Neutrophil (primary cell): Measurements from ENCODE around the gene SLC52A3.

Experiments
- H3K27ac ChIP-seq: fragments of 200-600 bp; sonication (generic); 2 replicates; pipeline ENCODE4 v1.5.1; 2016; ENCODE audit warnings: mild to moderate bottlenecking, moderate library complexity
- H3K27me3 ChIP-seq: fragments of 200-600 bp; sonication (generic); 2 replicates; pipeline ENCODE4 v1.6.0; 2016; ENCODE audit warnings: mild to moderate bottlenecking
- H3K36me3 ChIP-seq: fragments of 200-600 bp; sonication (generic); 2 replicates; pipeline ENCODE4 v1.5.1; 2017
- H3K4me1 ChIP-seq, 2 experiments: fragments of 200-600 bp in 1 of 2; sonication (generic) in 1 of 2; 1 replicate in 1 of 2; 2 replicates in 1 of 2; pipeline versions ENCODE4 v1.5.1 to v1.6.1; 2013 to 2016; ENCODE audit warnings: low read depth in 1 of 2, low read length in 1 of 2, mild to moderate bottlenecking in 1 of 2, moderate library complexity in 1 of 2; ENCODE audit not compliant: control insufficient read depth in 1 of 2, insufficient read depth in 1 of 2
- H3K4me3 ChIP-seq, 2 experiments: fragments of 200-600 bp in 1 of 2; sonication (generic) in 1 of 2; 1 replicate in 1 of 2; 2 replicates in 1 of 2; pipeline ENCODE4 v1.5.1; 2013 to 2016; ENCODE audit warnings: low read depth in 1 of 2, low read length in 1 of 2, mild to moderate bottlenecking in 1 of 2, moderate library complexity in 1 of 2
- H3K9me3 ChIP-seq: fragments of 200-600 bp; sonication (generic); 2 replicates; pipeline ENCODE4 v1.5.1; 2016
- TF ChIP-seq, protein P1 (sequence below): fragments of 200-600 bp; sonication (generic); IDR thresholded peaks from 2 replicates; pipeline ENCODE4 v1.5.1; 2016; ENCODE audit warnings: antibody characterized with exemption

SLC52A3 gene

GRCh38 chr20:719816-720215 lies 48.5 kb downstream of the SLC52A3 start:
- no peak overlapping the region for H3K27ac ChIP-seq
- H3K9me3 ChIP-seq: no peaks in the 10 kb centered on the region
- TF ChIP-seq, protein P1, sequence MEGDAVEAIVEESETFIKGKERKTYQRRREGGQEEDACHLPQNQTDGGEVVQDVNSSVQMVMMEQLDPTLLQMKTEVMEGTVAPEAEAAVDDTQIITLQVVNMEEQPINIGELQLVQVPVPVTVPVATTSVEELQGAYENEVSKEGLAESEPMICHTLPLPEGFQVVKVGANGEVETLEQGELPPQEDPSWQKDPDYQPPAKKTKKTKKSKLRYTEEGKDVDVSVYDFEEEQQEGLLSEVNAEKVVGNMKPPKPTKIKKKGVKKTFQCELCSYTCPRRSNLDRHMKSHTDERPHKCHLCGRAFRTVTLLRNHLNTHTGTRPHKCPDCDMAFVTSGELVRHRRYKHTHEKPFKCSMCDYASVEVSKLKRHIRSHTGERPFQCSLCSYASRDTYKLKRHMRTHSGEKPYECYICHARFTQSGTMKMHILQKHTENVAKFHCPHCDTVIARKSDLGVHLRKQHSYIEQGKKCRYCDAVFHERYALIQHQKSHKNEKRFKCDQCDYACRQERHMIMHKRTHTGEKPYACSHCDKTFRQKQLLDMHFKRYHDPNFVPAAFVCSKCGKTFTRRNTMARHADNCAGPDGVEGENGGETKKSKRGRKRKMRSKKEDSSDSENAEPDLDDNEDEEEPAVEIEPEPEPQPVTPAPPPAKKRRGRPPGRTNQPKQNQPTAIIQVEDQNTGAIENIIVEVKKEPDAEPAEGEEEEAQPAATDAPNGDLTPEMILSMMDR: no peak
- peaks cover 26% of the 10 kb centered on the region for H3K27me3 ChIP-seq
- no peak overlapping the region for H3K4me3 ChIP-seq
- no peaks in the 10 kb centered on the region for H3K36me3 ChIP-seq
- H3K4me1 ChIP-seq: no peaks in the 10 kb centered on the region

DNA sequence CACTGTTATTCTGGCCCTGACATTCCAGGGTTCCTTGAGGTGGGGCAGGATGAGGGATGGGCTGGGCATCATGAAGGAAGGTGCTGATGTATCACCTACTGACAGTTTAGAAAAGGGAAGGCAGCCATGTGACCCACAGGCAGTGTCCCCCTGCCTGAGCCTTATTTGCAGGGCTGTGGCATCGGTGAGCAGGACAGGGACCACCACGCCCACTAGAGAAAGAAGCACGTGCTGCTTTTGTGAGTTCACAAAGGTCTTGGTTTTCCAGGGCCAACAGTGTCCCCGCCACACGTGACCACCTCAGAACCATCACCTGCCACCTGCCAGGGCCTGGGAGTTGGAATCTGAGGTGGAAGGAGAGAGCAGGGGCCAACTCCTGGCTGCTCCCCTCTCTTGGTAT lies 49.2 kb downstream of the SLC52A3 start:
- TF ChIP-seq, protein P1: no peak
- peaks cover 21% of the 10 kb centered on the region for H3K27me3 ChIP-seq
- H3K4me3 ChIP-seq: no peak overlapping the region
- no peaks in the 10 kb centered on the region for H3K4me1 ChIP-seq
- H3K27ac ChIP-seq: no peak overlapping the region
- no peaks in the 10 kb centered on the region for H3K9me3 ChIP-seq
- no peaks in the 10 kb centered on the region for H3K36me3 ChIP-seq

GRCh38 chr20:717832-718231 lies 50.5 kb downstream of the SLC52A3 start:
- H3K36me3 ChIP-seq: no peaks in the 10 kb centered on the region
- H3K4me3 ChIP-seq: no peak overlapping the region
- TF ChIP-seq, protein P1: no peak
- no peaks in the 10 kb centered on the region for H3K9me3 ChIP-seq
- H3K4me1 ChIP-seq: no peaks in the 10 kb centered on the region
- H3K27ac ChIP-seq: no peak overlapping the region
- peaks cover 15% of the 10 kb centered on the region for H3K27me3 ChIP-seq

DNA sequence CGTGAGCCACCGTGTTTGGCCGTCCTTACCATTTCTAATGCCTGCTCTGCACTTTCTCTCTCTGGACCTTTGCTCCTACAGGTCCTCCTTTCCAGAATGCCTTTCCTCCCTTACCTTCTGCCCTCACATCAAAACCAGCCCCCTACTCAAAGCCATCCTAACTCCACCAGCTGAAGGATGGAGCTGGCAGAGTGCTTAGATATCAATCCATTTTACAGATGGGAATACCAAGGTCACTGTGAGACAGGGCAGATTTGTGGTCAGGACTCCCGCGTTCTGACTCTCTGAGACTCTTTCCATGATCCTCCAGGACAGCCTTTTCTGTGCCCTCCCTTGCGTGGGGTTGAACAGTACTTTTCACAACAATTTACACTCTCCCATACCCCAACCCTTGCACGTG lies 51.0 kb downstream of the SLC52A3 start:
- peaks cover 17% of the 10 kb centered on the region for H3K27me3 ChIP-seq
- H3K9me3 ChIP-seq: no peaks in the 10 kb centered on the region
- H3K27ac ChIP-seq: no peak overlapping the region

DNA sequence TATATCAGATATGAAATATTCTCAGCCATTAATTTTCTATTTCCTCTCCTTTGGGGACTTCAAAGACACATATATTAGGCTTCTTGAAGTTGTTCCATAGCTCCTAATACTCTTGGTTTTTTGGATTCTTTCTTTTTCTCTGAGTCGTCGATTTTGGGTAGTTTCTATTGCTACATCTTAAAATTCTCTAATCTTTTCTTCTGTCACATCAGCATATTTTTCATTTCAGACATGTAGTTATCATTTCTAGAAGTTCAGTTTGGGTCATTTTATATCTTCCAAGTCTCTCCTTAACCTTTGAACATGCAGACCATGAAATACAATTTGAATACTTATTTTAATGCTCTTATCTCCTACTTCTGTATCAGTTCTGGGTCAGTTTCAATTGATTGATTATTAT lies 53.8 kb downstream of the SLC52A3 start:
- Histone ChIP-seq H3K27me3 (peaks cover 42% of the 10 kb centered on the region), H3K4me1 (no peaks in the 10 kb centered on the region), H3K9me3 (no peaks in the 10 kb centered on the region), H3K4me3 (no peak overlapping the region), H3K36me3 (no peaks in the 10 kb centered on the region), H3K27ac (no peak overlapping the region)
- TF ChIP-seq, protein P1: no peak

More for the DNA sequence above, 51.0 kb downstream of the SLC52A3 start:
- Histone ChIP-seq H3K4me1 (no peaks in the 10 kb centered on the region), H3K36me3 (no peaks in the 10 kb centered on the region), H3K4me3 (no peak overlapping the region)
- TF ChIP-seq, protein P1: no peak

- H3K4me1 ChIP-seq: no peaks in the 10 kb centered on the region
- H3K27ac ChIP-seq: no peak overlapping the region
- no peaks in the 10 kb centered on the region for H3K36me3 ChIP-seq
- H3K4me3 ChIP-seq: no peak overlapping the region
- no peaks in the 10 kb centered on the region for H3K9me3 ChIP-seq
- TF ChIP-seq, protein P1: no peak
- H3K27me3 ChIP-seq: peaks cover 59% of the 10 kb centered on the region
These were observed 56.7 kb downstream of the SLC52A3 start for GRCh38 chr20:711576-711975.
